Mucosa of gallbladder (tissue), 1 donor: ENCODE data around the gene HAUS7. TPM values are rescaled to one million over a fixed set of nuclear protein-coding genes. Genes with fewer than 3 reads are reported as not detected.

Experiments used
- DNase-seq: peaks from one replicate; pipeline ENCODE4 v3.0.0-alpha.2; 2020; ENCODE audit warnings: low spot score
- total RNA-seq: library from RNA; stranded (reverse); gene quantifications from one replicate; pipeline ENCODE4 v1.2.1, GENCODE V29; 2021
- donor health status: DM: no; HTN: no; CAD: no.

HAUS7 gene
- total RNA-seq, 1 donor from 2014 or later, result 22.4 TPM

DNA sequence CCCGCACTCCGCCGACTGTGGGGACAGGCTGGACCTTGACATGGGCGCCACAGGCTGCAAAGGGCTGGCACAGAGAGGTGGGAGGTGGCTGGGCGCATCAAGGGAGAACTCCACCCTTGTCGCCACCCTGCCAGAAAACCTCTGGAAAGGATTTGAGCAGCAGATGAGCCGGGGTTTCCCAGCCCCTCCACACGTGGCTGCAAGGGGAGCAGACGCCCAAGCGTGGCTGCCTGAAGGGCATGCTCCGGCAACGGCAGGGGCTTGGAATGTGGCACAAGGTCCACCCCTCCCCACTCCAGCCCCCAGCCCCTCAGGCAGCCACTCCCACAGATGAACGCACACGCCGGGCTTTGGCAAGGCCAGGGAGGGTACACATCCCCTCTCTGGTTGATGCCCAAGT lies 29.0 kb upstream of the HAUS7 start:
- DNase-seq, result no peak

GRCh38 chrX:153498453-153498852 lies 28.1 kb upstream of the HAUS7 start:
- no peak for DNase-seq

DNA sequence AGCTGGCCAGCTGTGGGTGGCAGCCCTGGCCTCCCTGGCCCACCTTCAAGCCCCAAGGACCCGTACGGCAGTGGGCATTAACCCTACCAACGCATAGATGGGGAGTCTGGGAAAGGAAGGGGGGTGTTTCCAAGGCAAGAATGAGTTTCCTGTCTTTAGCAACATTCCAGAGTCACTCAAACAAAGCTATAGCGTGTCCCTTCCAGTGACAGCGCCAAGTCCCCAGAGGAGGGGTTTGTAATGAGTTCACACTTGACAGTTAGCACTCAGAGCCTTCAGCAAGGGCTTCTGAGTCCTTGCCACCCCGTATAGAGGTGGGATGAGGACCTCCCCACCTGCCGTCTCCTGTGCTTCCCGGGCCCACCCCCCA lies 26.2 kb upstream of the HAUS7 start:
- no peak for DNase-seq

- no peak for DNase-seq
Measured at GRCh38 chrX:153495903-153496589, 25.7 kb upstream of the HAUS7 start.

GRCh38 chrX:153495362-153495751 lies 25.0 kb upstream of the HAUS7 start:
- no peak for DNase-seq

DNA sequence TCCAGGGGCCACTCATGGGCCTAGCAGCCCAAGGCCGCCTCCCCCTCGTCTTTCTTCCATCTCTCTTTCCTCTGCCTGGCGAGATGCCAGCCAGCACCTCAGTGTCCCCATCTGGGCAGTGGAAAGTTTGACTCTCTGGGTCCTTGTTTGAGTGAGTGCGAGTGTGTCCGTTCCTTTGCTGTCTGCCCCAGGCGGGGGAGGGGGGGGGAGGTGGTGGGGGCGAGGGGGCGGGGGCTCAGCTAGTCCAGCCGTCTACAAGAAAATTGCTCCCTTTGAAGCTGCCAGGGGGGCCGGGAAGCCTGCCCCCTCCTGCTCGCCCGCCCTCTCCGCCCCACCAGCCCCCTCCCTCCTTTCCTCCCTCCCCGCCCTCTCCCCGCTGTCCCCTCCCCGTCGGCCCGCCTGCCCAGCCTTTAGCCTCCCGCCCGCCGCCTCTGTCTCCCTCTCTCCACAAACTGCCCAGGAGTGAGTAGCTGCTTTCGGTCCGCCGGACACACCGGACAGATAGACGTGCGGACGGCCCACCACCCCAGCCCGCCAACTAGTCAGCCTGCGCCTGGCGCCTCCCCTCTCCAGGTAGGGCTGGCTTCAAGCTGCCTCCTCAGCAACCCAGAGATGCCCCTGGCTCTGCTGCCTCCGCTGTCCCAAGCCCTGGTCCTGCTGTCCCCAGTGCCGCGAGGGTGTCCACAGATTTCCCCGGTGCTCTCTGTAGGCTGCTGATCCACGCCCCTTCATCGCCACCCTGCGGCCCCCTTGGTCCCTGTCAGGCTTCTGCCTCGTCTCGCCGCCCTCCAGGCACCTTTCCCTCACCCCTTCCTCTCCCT lies 24.4 kb upstream of the HAUS7 start, which contains the start of gene BGN:
Gene BGN (plus strand): TSS at position 440 of the 821 bp plus-strand sequence. CDS start 9,652 bp downstream, outside the sequence.
- no peak for DNase-seq

- DNase-seq, result no peak
Measured at GRCh38 chrX:153494061-153494460, 23.7 kb upstream of the HAUS7 start.

GRCh38 chrX:153493085-153493484 lies 22.7 kb upstream of the HAUS7 start:
- no peak for DNase-seq

GRCh38 chrX:153492543-153492942 lies 22.2 kb upstream of the HAUS7 start:
- no peak for DNase-seq

GRCh38 chrX:153491918-153492317 lies 21.5 kb upstream of the HAUS7 start:
- no peak for DNase-seq

DNA sequence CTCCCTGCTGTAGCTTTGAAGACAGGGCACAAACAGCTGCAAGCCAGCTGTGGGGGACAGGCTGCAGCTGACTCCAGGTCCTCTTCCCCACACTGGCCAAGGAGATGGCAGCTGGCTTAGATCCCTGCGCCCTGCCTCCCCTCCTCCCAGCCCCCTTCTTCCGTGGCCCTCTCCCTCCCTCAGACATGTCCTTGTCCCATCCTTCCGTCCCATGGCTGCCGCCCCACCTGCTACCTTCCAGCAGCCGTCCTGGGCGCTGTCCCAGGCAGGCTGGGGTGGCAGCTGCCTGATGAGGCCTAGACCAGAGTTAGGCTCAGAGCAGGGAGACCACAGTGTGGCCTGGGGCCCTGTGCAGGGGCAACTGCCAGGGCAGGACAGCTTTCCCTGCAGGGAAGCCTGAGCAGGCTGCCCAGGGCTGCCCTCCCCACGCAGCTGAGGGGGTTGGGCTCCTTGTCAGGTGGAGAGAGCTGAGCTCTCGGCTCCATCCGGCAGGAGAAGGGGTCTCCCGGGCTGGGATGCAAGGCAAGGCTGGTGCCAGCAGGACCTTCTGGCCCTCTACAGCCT lies 21.1 kb upstream of the HAUS7 start:
- no peak for DNase-seq

GRCh38 chrX:153490217-153490930 lies 20.0 kb upstream of the HAUS7 start:
- DNase-seq, result no peak

DNA sequence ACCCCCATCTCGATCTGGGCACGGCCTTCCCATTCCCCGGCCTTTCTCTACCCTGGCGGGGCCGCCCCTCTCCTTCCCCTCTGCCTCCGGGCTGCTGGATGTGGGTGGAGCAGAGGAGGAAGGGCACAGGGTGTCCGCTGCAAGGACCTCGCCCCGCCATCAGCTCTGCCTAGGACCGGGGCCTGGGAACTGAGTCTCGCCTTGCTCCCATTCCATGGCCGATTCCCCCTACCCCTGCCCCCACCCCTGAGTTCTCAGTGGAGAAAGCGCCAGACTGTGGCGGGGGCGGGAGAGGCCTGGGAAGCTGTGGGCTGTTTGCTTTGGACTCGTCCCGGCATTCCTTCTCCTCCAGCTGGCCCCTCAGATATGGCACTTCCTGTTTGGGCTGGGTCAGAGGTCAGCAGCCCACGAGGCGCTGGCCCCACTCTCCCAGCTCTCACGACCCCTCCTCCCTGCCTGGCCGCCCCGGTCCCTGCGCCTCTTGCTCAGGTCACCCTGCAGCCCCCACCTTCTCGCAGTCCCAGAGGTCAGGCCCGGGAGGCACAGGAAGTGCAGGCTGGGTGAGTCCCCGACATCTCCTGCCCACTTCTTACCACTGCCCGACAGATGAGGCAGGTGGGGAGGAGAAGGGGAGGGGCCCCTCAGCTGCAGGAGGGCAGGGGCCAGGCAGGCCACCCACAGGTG lies 18.0 kb upstream of the HAUS7 start:
- DNase-seq, result no peak

GRCh38 chrX:153487590-153488071 lies 17.3 kb upstream of the HAUS7 start:
- DNase-seq, result no peak

GRCh38 chrX:153486171-153486570 lies 15.8 kb upstream of the HAUS7 start:
- DNase-seq, result no peak

DNA sequence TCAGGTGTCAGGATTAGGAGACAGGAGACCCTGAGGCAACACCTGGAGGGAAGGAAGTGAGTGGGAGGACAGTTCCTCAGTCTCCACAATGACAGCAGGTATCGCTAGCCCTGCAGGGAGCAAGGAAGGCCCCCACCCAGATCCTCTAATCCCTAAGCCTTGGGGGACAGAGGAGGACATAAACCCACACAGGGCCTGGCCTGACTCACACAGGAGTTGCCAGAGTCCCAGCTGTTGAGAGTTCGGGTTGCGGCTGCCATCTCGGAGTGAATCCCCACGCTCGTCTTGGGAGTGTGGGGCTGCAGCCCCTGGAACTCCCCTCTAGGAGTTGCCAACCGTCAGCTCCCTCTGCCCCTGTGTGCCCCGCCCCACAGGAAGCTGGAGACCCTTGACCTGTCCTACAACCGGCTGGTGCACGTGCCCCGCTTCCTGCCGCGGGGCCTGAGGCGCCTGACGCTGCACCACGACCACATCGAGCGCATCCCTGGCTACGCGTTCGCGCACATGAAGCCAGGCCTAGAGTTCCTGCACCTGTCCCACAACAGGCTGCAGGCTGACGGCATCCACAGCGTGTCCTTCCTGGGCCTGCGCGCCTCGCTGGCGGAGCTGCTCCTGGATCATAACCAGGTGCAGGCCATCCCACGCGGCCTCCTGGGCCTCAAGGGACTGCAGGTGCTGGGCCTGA lies 15.2 kb upstream of the HAUS7 start:
- no peak for DNase-seq

DNA sequence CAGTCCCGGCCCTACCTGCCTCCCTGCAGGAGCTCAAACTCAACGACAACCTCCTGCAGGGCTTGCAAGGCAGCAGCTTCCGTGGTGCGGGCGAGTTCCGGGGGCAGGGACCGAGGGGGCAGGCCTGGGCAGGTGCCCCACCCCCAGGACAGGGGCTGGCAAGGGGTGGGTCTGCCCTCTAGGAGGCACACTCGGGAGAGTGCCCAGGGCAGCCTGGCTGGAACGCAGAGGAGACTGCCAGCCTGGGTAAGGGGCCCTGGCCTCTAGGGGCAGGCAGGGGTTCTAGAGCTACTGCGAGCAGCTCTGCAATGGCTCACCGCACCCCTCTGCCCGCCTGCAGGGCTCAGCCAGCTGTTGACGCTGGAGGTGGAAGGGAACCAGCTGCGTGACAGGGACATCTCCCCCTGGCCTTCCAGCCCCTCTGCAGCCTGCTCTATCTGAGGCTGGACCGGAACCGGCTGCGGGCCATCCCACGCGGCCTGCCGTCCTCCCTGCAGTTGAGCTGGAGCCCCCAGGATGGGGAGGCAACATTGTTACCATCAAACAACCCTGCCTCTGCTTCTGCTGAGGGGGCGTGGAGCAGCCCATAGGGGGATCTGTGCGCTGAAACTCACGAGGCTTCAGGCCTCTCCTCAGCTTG lies 12.1 kb upstream of the HAUS7 start:
- DNase-seq, result no peak

GRCh38 chrX:153481043-153481442 lies 10.7 kb upstream of the HAUS7 start:
- no peak for DNase-seq

GRCh38 chrX:153478746-153479145 lies 8.4 kb upstream of the HAUS7 start:
- DNase-seq, result no peak

DNA sequence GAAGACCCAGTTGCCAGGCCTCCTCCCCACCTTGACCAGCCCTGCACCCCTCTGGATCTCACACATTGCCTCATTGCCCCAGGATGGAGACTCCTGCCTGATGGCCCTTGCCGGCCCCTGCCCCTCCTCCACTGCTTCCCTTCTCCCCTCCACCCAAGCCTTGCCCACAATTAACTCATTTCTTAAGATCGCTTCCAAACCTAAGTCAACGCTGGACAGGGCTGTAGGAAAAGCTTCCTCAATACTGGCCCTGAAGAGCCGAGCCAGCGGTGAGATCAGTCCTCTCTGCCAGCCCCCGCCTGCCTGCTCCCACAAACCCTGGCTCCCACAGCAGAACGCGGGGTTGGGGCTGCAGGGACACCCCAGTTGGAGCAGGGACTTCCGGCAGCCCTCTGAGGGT lies 7.5 kb upstream of the HAUS7 start:
- DNase-seq, result no peak
